ENCODE results near the gene FAM177B. TPM values are rescaled to one million over a fixed set of nuclear protein-coding genes. Genes with fewer than 3 reads are reported as not detected.
A peak's percentile ranks its signal among the peaks of the same experiment; 100 is the strongest.

FAM177B gene
- total and polyA plus RNA-seq, 11 donors: 0.16 to 0.48 (median 0.27) TPM; not detected in 8

GRCh38 chr1:222794656-222795474 lies 57.9 kb downstream of the FAM177B start:
- peak in 1 of 5 donors; percentile 55 for DNase-seq
- 74 to 100% (median 81%) methylated on average over 5 to 6 of the region's 6 CpGs for WGBS, 4 donors
- no peak overlapping the region for H3K27ac ChIP-seq
- H3K27me3 ChIP-seq: no peaks in the 10 kb centered on the region
- no peak overlapping the region for H3K4me3 ChIP-seq
- TF ChIP-seq CTCF (IDR thresholded peaks at IDR 0.05) (peak in 1 of 12 donors; percentile 9), POLR2A (IDR thresholded peaks at IDR 0.05) (no peak)
- peaks cover 0 to 6% (median 0%) of the 10 kb centered on the region in 12 donors for H3K9me3 ChIP-seq
- intact Hi-C loops (cut with DNase I): loop anchor here in 8 of 10 donors (2.0 to 10.0 kb wide), 7 partner anchors 287 to 890 kb away; no protein-coding TSS in a partner anchor
- no peaks in the 10 kb centered on the region for H3K36me3 ChIP-seq
- ATAC-seq: peak in 2 of 4 donors; percentile 11 to 45
- H3K4me1 ChIP-seq: peaks cover 0 to 4% (median 0%) of the 10 kb centered on the region in 12 donors

GRCh38 chr1:222798116-222798515 lies 61.1 kb downstream of the FAM177B start:
- no peaks in the 10 kb centered on the region for H3K4me1 ChIP-seq
- H3K27me3 ChIP-seq: no peaks in the 10 kb centered on the region
- DNase-seq (no peak), ATAC-seq (no peak)
- intact Hi-C loops (cut with DNase I): loop anchor here in 2 of 10 donors (10.0 kb wide), 2 partner anchors 327 to 887 kb away; no protein-coding TSS in a partner anchor
- H3K27ac ChIP-seq: no peak overlapping the region
- no peaks in the 10 kb centered on the region for H3K36me3 ChIP-seq
- TF ChIP-seq CTCF (IDR thresholded peaks at IDR 0.05): no peak
- TF ChIP-seq POLR2A (IDR thresholded peaks at IDR 0.05): no peak
- H3K4me3 ChIP-seq: no peak overlapping the region
- H3K9me3 ChIP-seq: no peaks in the 10 kb centered on the region

DNA sequence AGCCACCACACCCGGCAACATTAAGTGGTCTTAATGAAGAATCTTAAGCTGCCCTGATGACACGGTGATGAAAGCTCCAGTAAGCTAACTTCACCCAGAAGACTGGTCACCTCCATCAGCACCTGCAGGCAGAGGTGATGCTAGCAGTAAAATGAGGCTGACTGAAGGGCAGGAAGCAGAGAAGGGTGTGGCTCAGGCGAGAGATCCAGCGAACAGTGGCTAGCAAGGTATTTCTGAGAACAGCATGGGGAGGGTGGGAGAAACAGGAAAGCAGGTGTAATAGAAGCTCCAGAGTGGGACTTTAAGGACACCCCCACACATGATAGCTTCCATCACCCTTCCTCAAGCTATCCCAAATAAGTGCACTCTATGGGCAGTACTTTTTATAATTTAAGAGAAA lies 62.0 kb downstream of the FAM177B start:
- Histone ChIP-seq H3K4me3 (no peak overlapping the region), H3K4me1 (no peaks in the 10 kb centered on the region), H3K27me3 (peaks cover 0 to 4% (median 0%) of the 10 kb centered on the region in 9 donors), H3K27ac (no peak overlapping the region), H3K36me3 (no peaks in the 10 kb centered on the region), H3K9me3 (no peaks in the 10 kb centered on the region)
- ATAC-seq (no peak), DNase-seq (no peak)
- no peak for TF ChIP-seq CTCF (IDR thresholded peaks at IDR 0.05)
- no peak for TF ChIP-seq POLR2A (IDR thresholded peaks at IDR 0.05)
- intact Hi-C loops (cut with DNase I): loop anchor here in 2 of 10 donors (10.0 kb wide), 2 partner anchors 326 to 886 kb away; no protein-coding TSS in a partner anchor
- WGBS, 4 donors: 84 to 88% (median 86%) methylated on average over 4 of the region's 4 CpGs

Other genes with a start within 250 kb of the FAM177B start
- 1 to 10 TPM in 1 of 9 donors, under 1 TPM in 1, not detected in 7; 0.27 to 1.1 TPM for gene HHIPL2, start 189.1 kb upstream of the FAM177B start, total RNA-seq
- gene HHIPL2, start 189.1 kb upstream of the FAM177B start, polyA plus RNA-seq: under 1 TPM in 1 of 2 donors, not detected in 1; 0.06 TPM
- gene TAF1A, start 147.3 kb upstream of the FAM177B start, total RNA-seq: 1 to 10 TPM in 8 of 9 donors, under 1 TPM in 1; 0.81 to 5.1 (median 1.6) TPM
- gene TAF1A, start 147.3 kb upstream of the FAM177B start, polyA plus RNA-seq: 1 to 10 TPM in 1 of 2 donors, under 1 TPM in 1; 0.99 to 2.4 TPM
- gene MIA3, start 119.1 kb upstream of the FAM177B start, total RNA-seq: 10 to 100 TPM; 50.2 to 71.1 (median 61.4) TPM
- 10 to 100 TPM; 20.2 to 48.6 TPM for gene MIA3, start 119.1 kb upstream of the FAM177B start, polyA plus RNA-seq
- gene AIDA, start 24.7 kb upstream of the FAM177B start, total RNA-seq: 10 to 100 TPM; 29.9 to 73.7 (median 49.2) TPM
- 10 to 100 TPM; 29.0 to 45.1 TPM for gene AIDA, start 24.7 kb upstream of the FAM177B start, polyA plus RNA-seq
- 10 to 100 TPM; 29.6 to 51.1 (median 36.7) TPM for gene BROX, start 24.6 kb upstream of the FAM177B start, total RNA-seq
- gene BROX, start 24.6 kb upstream of the FAM177B start, polyA plus RNA-seq: 10 to 100 TPM; 10.1 to 13.8 TPM
- gene DISP1, start 77.8 kb downstream of the FAM177B start, total RNA-seq: 10 to 100 TPM in 1 of 9 donors, 1 to 10 TPM in 8; 3.5 to 16.3 (median 5.9) TPM
- gene DISP1, start 77.8 kb downstream of the FAM177B start, polyA plus RNA-seq: 1 to 10 TPM; 2.3 to 4.3 TPM